ENCODE results near the gene AGAP1. TPM values are rescaled to one million over a fixed set of nuclear protein-coding genes. Genes with fewer than 3 reads are reported as not detected.

Gene AGAP1
- polyA plus RNA-seq, 10 donors = 24.0 to 34.1 (median 27.4) TPM

DNA sequence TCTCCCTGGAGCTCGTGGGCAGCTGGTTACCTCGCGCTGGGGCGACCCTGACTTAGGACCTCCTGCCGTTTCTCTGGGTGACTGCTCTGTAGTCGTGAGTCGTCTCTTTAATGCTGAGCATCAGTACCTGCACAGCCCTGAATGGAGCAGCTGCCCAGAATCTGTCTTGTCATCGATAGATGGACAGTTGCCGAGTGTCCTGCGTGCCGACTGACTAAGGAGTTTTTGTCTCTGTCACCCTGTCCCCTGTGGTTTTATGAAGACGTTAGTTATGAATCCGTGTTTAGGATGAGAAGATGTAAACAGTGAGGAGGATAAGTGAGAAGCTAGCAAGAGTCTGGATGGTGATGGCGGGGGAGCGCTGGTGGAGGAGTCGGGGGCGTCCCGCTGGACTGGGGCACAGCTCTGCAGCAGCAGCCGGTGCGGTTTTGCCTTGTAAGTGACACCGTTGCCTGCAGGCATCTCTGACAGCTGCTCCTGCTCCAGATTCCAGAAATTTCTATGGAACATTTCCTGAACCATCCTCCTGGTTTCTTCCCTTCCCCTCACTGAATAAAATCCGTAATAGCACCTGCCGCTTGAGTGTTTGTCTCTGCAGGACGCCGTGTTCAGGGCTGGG lies 13.3 kb downstream of the AGAP1 start:
- DNase-seq = peak in 1 of 3 donors; percentile 34

DNA sequence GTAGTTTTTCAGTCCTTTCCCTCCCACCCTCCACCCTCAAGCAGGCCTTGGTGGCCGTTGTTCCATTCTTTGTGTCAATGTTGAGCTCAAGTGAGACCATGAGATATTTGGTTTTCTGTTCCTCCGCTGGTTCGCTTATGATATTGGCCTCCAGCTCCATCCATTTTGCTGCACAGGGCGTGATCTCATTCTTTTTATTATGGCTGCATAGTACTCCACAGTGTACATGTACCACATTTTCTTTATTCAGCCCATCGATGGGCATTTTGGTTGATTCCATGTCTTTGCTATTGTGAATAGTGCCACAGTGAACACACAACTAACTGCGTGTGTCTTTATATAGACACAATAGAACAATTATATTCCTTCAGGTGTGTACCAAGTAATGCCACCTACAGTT lies 14.1 kb downstream of the AGAP1 start:
- no peak for DNase-seq

DNA sequence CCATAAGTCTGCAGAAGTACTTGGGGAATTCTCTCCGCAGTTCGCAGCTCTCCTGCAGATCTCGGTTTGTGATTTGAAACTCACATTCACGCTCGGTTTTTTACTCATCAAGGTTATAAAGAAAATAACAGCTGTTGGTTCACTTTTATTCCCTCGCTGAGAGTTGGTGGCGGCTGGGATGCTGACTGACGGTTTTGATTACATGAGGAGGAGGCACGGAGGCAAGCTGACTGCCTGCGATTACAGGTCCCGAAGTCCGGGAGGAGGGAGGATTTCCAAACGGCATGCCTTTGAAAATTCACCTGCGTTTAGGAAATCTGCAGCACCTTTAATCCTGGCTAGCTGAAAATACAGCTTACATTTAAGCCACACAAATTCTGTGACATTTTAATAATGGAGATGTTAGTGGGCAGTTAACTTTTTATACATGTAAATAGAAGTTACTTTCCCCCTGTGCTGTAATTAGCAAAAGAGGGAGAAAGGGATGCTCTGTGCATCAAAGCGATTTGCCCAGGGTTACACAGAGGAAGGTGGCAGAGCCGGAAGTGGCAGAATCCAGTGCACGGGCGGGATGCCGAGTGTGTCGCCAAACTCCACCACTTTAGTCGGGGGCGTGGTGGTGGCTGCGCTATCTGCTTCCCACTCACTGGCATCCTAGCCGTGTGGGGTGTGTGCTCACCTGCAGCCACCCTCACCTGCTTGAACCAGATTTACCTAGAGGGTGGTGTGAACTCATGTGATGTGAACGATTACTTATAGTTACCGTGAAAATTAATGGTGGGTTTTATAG lies 14.7 kb downstream of the AGAP1 start:
- no peak for DNase-seq

DNA sequence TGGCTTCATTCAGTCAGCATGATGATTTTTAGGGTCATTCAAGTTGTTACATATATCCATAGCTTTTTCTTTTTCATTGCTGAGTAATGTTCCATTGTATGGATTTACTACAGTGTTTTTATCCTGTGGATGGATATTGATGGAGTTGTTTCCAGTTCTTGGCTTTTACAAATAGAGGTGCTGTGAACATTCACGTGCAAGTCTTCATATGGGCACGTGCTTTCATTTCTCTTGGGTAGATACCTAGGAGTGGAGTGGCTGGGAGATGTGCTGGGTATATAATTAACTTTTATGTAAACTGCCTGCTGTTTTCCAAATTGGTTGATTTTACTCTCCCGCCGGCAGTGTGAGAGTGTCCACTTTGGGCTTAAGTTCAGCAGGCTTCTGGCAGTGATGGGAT lies 16.5 kb downstream of the AGAP1 start:
- no peak for DNase-seq

DNA sequence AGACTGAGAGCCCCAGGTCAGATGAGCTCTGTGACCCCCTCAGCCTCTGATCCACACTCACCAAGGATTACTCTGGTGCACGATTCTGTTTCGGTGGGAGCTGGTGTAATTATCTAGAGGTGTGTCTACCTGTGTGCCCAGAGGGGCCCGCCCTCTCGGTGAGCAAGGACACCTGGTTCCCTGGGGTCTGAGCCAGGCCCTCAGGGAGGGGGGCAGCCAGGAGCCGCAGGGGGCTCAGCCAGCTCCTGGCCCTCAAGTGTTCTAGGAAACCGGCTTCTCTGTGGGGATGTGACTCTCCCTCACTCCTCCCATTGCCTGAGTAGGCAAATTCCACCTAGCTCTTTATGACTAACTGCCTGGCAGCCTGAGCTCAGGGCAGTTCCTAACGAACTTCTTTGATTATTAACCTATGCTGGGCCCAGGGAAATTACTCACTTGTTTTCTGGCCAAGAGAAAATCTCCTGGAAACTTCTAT lies 17.4 kb downstream of the AGAP1 start:
- peak in 1 of 3 donors; percentile 59 for DNase-seq

DNA sequence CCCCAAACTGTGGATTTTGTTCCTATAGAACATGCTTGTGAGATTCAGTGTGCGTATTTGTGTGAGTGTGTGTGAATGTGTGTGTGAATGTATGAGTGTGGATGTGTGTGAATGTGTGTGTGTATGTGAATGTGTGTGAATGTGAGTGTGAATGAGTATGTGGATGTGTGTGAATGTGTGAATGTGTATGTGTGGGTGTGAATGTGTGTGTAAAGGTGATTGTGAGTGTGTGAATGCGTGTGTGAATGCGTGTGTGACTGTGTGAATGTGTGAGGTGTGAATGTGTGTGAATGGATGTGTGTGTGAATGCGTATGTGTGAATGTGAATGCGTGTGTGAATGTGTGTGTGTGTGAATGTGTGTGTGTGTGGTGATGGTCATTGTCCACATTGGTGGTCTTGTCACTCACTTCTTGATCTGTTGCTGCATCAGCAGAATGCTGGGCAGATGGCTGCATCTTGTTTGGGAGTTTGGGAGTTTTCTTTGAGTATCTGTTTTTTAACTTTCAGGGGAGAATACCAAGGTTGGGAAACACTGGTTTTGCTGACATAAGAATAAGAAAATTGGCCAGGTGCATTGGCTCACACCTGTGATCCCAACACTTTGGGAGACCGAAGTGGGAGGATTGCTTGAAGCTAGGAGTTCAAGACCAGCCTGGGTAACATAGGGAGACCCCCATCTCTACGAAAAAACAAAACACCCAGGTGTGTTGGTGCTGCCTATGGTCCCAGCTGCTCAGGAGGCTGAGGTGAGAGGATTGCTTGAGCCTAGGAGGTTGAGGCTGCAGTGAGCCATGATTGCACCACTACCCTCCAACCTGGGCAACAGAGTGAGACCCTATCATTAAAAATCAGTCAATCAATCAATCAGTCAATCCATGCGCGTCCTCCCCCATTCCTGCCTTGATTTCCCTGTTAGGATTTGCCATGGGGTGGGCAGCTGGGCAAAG lies 18.2 kb downstream of the AGAP1 start:
- no peak for DNase-seq

DNA sequence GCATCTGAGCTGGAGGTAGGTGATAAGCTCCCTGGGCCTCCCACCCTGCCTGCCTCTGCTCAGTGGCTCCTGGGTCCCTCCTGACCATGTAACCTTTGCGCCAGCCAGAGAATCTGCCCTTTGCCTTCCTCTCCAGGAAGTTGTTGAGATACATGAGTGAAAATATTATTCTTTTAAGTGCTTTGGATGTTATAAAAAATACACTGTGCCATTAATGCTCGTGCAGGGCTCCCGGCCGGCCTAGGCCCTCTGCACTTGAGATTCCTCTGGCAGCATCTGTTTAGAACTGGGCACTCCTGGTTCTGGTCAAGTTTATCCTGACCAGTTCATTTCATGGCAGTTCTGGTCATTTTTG lies 18.8 kb downstream of the AGAP1 start:
- no peak for DNase-seq

DNA sequence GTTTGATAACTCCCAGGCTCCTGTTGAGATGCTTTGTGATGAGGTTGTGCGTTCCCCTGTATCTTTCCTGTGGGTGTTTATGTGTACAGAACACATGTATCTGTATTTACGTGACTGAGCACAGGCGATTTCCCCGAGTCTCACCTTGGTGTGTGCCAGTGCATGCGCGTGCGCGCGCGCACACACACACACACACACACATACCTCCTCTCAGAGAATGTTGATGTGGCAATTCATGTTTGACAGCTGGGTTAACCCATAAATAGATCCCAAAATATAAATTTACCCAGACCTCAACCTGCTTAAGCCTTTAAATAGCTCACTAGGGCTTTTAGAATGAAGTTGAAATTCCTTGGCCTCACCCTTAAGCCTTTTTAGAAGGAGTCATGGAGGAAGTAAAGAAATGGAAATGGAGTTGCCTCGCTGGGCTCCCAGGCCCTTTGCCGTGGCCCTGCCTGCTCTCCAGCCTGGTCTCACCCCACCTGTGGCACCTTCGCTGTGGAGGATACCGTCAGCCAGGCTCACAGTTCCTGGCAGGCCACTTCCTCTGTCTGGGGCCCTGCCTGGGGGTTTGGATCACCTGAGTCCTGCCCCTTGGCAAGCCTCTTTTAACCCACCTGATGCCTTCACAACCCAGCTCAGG lies 20.3 kb downstream of the AGAP1 start:
- no peak for DNase-seq

DNA sequence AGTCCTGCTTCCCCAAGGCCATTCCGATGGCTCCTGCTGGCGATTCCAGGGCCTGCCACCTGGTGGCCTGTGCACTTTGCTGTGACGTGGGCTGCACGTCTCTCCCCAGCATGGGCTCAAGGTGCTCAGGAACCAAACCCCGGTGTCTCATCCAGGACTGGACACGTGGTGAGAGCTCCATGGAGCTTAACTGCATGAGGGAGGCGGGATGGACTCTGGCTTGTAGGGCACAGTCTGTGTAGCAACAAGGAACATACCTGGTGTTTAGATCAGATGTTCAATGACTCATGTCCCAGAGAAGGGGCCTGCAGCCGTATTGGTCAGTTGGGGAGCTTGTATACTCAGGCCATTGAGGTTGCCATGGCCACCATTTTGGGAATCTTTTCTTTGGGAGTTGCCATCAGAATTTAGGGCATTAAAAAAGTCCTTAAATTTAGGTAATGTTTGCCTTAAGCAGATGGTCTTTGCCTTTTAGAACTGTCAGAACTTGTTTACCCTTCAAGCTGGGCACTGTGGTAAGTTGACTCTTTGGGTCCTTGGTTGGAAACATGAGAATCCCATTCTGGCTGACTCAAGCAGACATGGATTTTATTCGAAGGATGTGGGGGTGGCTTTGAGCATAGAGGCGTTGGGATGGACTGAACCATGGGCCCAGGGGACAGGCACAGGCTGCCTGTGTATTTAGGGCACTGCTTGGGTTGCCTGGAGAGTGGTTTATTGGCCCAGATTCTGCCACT lies 21.0 kb downstream of the AGAP1 start:
- DNase-seq = no peak

DNA sequence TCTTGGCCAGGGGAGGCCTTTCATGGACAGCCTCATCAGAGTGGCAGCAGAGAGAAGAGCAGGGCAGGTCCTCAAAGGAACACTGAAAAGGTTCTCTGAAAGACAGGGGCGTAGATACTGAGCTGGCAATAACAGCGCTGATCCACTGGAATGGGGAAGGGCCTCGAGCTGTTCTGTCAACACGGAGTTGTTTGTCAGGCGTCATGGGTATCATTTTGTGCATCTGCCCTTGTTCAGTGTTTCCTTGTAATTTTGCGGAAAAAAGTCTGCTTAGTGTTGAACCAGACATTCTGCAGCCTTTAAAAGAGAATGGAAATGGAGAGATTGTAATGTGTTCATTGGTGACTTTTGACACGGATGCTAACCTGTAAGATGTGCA lies 21.5 kb downstream of the AGAP1 start:
- no peak for DNase-seq

DNA sequence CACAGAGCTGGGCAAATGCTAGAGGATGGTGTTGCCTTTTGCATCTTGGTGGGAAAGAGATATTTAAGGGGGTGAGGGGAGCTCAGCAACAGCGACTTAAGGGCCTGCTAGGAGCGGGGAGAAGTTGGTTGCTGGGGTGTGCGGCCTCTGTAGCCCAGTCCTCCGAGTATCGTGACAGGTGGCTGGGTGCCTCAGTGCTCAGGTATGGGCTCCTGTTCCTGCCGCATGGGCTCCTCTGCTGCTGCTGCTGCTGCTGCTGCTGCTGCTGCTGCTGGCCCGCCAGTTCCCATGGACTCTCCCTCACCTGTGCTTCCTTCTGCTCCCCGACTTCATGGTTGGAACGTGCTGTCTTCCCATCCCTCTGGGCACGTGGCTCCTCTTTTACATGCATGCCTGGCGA lies 22.0 kb downstream of the AGAP1 start:
- no peak for DNase-seq

DNA sequence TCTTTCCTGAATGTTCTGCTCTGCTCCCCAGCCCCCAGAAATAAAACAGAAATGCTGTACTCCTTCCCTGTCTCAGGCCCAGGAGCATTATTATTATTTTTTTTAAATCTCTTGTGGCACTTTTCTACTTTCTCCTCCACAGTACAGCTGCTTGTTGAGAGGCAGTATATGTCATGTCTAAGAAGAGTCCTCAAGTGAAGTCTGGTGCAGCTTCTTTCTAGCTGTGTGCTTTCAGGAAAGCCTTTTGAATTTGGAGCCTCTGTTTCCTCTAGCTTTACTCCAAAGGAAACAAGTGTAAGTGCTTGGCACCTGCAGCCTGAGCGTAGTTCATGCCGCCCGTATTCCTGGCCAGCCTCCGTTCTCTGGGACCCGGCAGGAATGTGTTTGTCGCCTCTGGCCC lies 22.4 kb downstream of the AGAP1 start:
- DNase-seq = no peak

DNA sequence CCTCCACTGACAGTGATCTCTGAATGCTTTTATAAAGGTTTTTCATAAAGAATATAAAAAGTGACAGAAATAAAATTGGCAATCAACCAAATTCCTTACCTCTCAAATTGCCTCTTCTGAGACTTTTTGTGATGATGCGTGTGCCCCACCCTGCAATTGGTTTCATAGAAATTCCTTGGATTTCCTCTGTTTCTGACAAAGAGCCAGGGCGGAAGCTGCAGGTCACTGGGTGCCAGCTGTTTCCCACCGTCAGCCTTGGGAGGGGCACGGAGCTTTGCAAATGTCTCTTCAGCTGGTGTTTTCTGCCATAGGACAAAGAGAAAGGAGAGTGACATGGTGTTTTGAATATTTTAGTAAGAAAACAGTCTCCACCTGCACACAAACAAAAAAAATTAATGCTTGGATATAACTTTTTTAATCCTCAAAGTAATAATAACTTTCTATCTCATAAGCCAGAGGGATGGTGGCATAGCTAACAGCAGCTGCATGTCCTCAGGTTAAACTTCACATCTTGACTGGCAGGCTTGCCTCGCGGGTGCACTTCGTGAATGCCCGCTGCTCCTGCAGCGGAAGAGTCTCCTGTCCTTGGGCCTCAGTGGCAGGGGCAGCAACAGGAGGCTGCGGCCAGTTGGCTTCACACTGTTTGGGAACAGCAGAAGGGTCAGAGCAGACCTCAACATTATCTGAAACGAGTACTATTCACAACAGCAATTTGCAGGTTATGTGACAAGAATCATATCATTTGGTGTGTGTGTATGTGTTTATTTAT lies 24.7 kb downstream of the AGAP1 start:
- peak in 1 of 3 donors; percentile 45 for DNase-seq

DNA sequence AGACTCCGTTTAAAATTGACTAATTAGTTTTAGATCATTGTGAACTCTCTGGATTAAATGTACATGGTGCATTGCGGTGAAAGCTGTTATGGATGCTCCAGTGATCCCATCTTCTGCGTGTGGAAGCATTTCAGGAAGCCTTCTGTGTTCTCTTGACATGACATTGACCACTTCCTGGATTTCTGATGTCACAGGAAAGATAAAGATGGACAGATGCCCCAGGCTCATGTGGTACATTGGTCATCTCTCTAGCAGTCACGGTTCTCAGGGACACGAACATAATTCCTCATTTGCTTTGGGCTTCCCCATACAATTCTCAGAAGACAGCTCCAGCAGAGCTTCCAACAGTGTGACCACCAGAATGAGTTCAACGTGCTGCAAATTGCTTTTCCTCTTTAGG lies 26.9 kb downstream of the AGAP1 start:
- no peak for DNase-seq

DNA sequence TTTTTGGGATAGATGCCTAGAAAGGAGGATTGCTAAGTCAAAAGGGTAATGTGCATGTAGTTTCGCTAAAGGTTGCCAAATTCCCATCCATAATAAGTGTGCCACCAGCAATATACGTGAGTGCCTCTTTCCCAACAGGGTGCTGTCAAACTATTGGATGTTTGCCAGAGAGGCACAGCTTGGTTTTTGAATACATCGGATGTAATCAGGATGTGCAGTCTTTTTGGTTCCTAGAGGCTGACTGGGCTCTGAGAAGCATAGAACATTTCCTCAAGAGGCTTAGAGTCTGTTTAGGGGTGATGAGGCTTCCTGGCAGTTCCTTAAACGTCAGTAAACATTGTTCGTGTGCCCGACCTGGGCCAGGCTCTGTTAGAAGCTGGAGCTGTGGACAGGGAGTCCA lies 28.0 kb downstream of the AGAP1 start:
- DNase-seq = no peak

DNA sequence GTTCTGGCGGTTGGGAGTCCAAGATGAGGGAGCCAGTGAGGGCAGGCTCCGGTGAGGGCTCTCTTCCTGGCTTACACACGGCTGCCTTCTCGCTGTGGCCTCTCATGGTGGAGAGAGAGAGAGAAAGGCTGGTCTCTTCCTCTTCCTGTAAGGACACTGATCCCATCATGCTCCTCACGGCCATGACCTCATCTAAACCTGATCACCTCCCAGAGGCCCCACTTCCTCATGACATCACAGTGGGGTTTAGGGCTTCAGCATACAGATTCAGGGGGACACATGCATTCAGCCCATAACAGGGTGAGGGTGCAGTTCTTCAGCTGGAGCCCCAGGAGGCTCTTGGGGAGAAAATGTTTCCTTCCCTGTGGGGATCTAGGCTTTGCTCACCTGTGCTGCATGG lies 29.2 kb downstream of the AGAP1 start:
- DNase-seq = no peak

DNA sequence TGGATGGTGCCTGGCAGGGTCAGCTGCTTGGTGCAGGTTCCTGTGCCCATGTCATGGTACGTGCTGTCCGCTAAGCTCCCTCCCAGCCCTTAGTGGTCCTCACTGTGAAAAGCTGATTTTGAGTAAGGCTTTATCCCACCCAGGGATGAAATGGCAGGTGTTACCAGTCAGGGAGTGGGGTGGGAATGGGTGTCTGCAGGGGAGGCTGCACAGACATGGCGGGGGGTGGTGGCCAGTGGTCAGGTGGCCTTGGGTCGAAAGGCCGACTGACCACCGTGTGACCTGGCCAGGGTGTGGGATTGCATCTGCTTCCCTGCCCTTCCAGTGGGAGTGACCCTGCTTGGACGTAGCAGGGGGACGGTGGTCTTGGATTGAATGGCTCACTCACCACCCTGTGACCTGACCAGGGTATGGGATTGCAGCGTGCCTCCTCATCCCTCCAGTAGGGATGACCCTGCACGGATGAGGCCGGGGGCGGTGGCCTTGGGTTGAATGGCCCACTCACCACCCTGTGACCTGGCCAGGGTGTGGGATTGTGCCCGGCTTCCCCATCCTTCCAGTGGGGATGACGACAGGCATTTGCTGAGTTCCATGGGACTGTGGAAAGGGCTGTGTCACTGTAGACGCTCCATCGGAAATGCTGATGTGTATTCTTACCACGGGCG lies 29.8 kb downstream of the AGAP1 start:
- no peak for DNase-seq

DNA sequence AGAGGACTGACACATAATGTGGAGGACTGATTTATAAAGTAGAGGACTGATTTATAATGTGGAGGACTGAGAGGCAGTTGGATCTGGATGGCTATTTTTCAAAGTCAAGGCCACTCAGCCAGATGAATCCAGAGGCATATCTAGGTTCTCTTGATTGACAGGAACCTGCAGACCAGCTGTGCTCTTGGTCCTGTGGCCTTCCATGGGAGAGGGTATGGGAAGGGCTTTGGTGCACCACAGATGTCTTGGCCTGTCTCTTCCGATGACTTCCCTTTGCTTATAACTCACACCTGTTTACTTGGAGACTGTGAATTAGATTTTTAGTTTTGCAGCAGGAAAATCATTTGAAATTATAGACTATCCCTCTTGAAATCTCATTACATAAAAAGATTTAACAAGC lies 32.3 kb downstream of the AGAP1 start:
- no peak for DNase-seq

DNA sequence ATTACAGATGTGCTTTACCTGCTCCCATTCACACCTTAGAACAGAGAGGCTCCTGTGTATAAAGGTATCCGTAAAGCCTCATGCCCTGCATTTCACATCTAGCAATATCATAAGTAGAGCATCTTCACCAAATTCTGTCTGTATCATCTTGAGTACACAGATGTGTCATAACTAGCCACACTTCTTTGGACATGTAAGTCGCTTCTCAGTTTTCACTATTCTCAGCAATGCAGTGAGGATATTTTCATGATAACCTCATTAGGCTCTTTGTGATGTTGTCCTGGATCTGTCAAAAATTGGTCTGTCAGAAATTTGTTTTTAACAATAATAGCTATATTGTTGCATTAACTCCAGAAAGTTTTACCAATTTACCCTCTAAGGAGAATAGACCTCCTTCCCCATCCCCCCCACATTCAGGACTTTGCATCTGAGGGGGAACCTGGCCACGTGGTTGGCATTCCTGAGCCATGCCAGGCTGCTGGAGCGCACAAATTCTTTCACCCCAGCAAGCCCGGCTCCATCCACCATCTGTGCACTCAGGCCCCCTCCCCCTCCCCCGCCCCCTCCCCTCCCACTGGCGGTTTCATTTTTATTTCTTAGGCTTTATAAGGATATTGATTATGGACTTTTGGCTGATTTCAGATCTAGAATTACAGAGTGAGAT lies 34.1 kb downstream of the AGAP1 start:
- no peak for DNase-seq

All from muscle of back (tissue), 11 donors.